ENCODE measurements around the gene EEF2.

DNA sequence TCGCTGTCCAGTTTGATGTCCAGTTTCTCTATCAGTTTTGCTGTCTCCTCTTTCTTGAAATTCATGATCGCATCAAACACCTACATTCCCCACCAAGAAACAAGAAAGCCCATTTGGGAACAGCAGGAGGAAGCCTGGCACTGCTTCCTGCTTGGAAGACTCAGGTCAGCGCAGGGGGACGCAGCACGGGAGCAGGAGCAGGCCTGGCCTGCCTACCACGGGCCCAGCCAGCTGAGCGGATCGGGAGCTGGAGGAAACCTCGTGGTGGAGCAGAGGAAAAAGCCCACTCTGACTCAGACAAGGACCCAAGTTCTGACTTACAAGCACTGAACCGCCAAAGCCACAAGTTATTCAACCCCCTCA is 3.9 kb downstream of the EEF2 start:
- TF ChIP-seq POLR2AphosphoS5 (IDR thresholded peaks at IDR 0.05; ENCODE audit: insufficient read depth, low read depth, low read length) (no peak), EZH2 (IDR thresholded peaks at IDR 0.05; ENCODE audit: borderline replicate concordance, low read depth, low read length, severe bottlenecking) (no peak), POLR2A (IDR thresholded peaks at IDR 0.05; ENCODE audit: low read depth, low read length) (no peak)
- TF ChIP-seq, protein P1, sequence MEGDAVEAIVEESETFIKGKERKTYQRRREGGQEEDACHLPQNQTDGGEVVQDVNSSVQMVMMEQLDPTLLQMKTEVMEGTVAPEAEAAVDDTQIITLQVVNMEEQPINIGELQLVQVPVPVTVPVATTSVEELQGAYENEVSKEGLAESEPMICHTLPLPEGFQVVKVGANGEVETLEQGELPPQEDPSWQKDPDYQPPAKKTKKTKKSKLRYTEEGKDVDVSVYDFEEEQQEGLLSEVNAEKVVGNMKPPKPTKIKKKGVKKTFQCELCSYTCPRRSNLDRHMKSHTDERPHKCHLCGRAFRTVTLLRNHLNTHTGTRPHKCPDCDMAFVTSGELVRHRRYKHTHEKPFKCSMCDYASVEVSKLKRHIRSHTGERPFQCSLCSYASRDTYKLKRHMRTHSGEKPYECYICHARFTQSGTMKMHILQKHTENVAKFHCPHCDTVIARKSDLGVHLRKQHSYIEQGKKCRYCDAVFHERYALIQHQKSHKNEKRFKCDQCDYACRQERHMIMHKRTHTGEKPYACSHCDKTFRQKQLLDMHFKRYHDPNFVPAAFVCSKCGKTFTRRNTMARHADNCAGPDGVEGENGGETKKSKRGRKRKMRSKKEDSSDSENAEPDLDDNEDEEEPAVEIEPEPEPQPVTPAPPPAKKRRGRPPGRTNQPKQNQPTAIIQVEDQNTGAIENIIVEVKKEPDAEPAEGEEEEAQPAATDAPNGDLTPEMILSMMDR (IDR thresholded peaks at IDR 0.05; ENCODE audit: extremely low read depth in 1 of 2, insufficient read depth in 1 of 2, low read depth in 1 of 2, low read length in 2 of 2), result no peak
